ENCODE data around the gene TCN1. TPM values are rescaled to one million over a fixed set of nuclear protein-coding genes. Genes with fewer than 3 reads are reported as not detected.

The TCN1 gene
- total and polyA plus RNA-seq, 9 of the 15 experiments (the other 6 are each of a cell fraction or from before 2014, with no cell fraction given), result 0.63 to 25.9 (median 8.0) TPM

DNA sequence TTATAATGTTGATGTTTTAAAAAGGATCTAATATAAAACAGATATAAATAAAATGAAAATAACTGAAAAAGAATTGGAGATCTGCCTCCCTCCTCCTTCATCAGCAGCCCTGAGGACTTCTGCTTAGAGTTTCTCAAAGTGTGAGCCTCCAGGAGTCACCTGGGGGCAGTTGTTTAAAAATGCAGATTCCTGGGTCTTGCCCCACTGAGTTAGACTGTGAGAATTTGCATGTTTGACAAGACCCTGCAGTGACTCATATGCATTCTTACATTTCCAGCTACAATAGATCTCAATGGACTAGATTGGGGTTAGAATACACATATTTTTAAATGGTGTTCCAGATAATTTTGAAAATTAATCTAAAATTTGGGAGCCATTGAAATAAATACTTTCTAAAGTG, 11.5 kb upstream of the TCN1 start:
- H3K27ac ChIP-seq (ENCODE audit: extremely low read depth, low read depth, low read length), result no peak overlapping the region
- H4K20me1 ChIP-seq (replicated peaks; ENCODE audit: control insufficient read depth, insufficient read depth, low read length), result no peaks in the 10 kb centered on the region
- no peak overlapping the region for H2AFZ ChIP-seq (ENCODE audit: low read depth, low read length)
- no peaks in the 10 kb centered on the region for H3K9me1 ChIP-seq (ENCODE audit: control insufficient read depth, insufficient read depth, low read length)
- no peaks in the 10 kb centered on the region for H3K36me3 ChIP-seq (ENCODE audit: control insufficient read depth, insufficient read depth, low read length)
- FAIRE-seq (no peak), ATAC-seq (no peak), DNase-seq (ENCODE audit: extremely low read depth in 1 of 4, low spot score in 3 of 4) (no peak)
- H3K9ac ChIP-seq (ENCODE audit: insufficient read depth in 1 of 2, low read depth in 2 of 2, low read length in 2 of 2), result no peak overlapping the region
- no peak for TF ChIP-seq DIDO1 (tag; IDR thresholded peaks at IDR 0.05; ENCODE audit: low read depth)
- no peak for TF ChIP-seq MIER1 (IDR thresholded peaks at IDR 0.05; ENCODE audit: low read depth)
- TF ChIP-seq CBX8 (IDR thresholded peaks at IDR 0.05; ENCODE audit: borderline replicate concordance, extremely low read depth, low read depth, low read length, poor library complexity, severe bottlenecking), result no peak
- TF ChIP-seq SRSF9 (IDR thresholded peaks at IDR 0.05; ENCODE audit: borderline replicate concordance, low read depth, low read length), result no peak
- no peak for TF ChIP-seq ZNF431 (CRISPR knock-in tag; IDR thresholded peaks at IDR 0.05)
- TF ChIP-seq, protein P1, sequence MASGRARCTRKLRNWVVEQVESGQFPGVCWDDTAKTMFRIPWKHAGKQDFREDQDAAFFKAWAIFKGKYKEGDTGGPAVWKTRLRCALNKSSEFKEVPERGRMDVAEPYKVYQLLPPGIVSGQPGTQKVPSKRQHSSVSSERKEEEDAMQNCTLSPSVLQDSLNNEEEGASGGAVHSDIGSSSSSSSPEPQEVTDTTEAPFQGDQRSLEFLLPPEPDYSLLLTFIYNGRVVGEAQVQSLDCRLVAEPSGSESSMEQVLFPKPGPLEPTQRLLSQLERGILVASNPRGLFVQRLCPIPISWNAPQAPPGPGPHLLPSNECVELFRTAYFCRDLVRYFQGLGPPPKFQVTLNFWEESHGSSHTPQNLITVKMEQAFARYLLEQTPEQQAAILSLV (tag; IDR thresholded peaks at IDR 0.05), result no peak
- TF ChIP-seq, protein P2, sequence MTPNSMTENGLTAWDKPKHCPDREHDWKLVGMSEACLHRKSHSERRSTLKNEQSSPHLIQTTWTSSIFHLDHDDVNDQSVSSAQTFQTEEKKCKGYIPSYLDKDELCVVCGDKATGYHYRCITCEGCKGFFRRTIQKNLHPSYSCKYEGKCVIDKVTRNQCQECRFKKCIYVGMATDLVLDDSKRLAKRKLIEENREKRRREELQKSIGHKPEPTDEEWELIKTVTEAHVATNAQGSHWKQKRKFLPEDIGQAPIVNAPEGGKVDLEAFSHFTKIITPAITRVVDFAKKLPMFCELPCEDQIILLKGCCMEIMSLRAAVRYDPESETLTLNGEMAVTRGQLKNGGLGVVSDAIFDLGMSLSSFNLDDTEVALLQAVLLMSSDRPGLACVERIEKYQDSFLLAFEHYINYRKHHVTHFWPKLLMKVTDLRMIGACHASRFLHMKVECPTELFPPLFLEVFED (CRISPR knock-in tag; conservative IDR thresholded peaks at IDR 0.05), result no peak
- no peak for TF ChIP-seq THRAP3 (IDR thresholded peaks at IDR 0.05; ENCODE audit: borderline replicate concordance)
- TF ChIP-seq, protein P3, sequence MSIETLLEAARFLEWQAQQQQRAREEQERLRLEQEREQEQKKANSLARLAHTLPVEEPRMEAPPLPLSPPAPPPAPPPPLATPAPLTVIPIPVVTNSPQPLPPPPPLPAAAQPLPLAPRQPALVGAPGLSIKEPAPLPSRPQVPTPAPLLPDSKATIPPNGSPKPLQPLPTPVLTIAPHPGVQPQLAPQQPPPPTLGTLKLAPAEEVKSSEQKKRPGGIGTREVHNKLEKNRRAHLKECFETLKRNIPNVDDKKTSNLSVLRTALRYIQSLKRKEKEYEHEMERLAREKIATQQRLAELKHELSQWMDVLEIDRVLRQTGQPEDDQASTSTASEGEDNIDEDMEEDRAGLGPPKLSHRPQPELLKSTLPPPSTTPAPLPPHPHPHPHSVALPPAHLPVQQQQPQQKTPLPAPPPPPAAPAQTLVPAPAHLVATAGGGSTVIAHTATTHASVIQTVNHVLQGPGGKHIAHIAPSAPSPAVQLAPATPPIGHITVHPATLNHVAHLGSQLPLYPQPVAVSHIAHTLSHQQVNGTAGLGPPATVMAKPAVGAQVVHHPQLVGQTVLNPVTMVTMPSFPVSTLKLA (conservative IDR thresholded peaks at IDR 0.05), result no peak
- TF ChIP-seq ZNF79 (CRISPR knock-in tag; IDR thresholded peaks at IDR 0.05; ENCODE audit: low read depth), result no peak
- TF ChIP-seq, protein P4, sequence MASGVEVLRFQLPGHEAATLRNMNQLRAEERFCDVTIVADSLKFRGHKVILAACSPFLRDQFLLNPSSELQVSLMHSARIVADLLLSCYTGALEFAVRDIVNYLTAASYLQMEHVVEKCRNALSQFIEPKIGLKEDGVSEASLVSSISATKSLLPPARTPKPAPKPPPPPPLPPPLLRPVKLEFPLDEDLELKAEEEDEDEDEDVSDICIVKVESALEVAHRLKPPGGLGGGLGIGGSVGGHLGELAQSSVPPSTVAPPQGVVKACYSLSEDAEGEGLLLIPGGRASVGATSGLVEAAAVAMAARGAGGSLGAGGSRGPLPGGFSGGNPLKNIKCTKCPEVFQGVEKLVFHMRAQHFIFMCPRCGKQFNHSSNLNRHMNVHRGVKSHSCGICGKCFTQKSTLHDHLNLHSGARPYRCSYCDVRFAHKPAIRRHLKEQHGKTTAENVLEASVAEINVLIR (CRISPR knock-in tag; IDR thresholded peaks at IDR 0.05), result no peak
- TF ChIP-seq, protein P5, sequence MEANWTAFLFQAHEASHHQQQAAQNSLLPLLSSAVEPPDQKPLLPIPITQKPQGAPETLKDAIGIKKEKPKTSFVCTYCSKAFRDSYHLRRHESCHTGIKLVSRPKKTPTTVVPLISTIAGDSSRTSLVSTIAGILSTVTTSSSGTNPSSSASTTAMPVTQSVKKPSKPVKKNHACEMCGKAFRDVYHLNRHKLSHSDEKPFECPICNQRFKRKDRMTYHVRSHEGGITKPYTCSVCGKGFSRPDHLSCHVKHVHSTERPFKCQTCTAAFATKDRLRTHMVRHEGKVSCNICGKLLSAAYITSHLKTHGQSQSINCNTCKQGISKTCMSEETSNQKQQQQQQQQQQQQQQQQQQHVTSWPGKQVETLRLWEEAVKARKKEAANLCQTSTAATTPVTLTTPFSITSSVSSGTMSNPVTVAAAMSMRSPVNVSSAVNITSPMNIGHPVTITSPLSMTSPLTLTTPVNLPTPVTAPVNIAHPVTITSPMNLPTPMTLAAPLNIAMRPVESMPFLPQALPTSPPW (CRISPR knock-in tag; IDR thresholded peaks at IDR 0.05), result no peak
- TF ChIP-seq YBX1 (IDR thresholded peaks at IDR 0.05), result no peak
- TF ChIP-seq ZNF134 (CRISPR knock-in tag; conservative IDR thresholded peaks at IDR 0.05), result no peak
- no peak for TF ChIP-seq MCM7 (IDR thresholded peaks at IDR 0.05)
- no peak for TF ChIP-seq GTF2F1 (IDR thresholded peaks at IDR 0.05; ENCODE audit: low read depth, low read length)
- H3K4me1 ChIP-seq (replicated peaks in 1 of 2; ENCODE audit: control insufficient read depth in 2 of 2, insufficient read depth in 2 of 2, low read length in 2 of 2), result no peaks in the 10 kb centered on the region; a peak in 1 of 5 replicates
- BruUV-seq (replicated peaks), result no TSS peak
- POLR2A ChIA-PET, result no interaction called here
- H3K9me3 ChIP-seq (replicated peaks; ENCODE audit: control insufficient read depth, insufficient read depth, low read depth, low read length), result no peaks in the 10 kb centered on the region
- in situ Hi-C loops (cut with MboI) (no loop called here), intact Hi-C loops (cut with micrococcal nuclease) (no loop called here)
- no peaks in the 10 kb centered on the region for H3K27me3 ChIP-seq (ENCODE audit: control insufficient read depth in 2 of 2, insufficient read depth in 2 of 2, low read length in 2 of 2)
- no peaks in the 10 kb centered on the region for H3K79me2 ChIP-seq (ENCODE audit: control insufficient read depth, insufficient read depth, low read length)
- H3K4me2 ChIP-seq (ENCODE audit: insufficient read depth, low read length), result no peak overlapping the region
- H3K4me3 ChIP-seq, result no peak overlapping the region
- CTCF ChIA-PET (ENCODE audit: low intra/inter-chr PET ratio), result no interaction called here

Measured in K562 (cell line).